PC-3 (cell line): ENCODE measurements around the gene CCT3. TPM values are rescaled to one million over a fixed set of nuclear protein-coding genes. Genes with fewer than 3 reads are reported as not detected.
A peak's percentile ranks its signal among the peaks of the same experiment; 100 is the strongest.

Experiments
- ATAC-seq: fragments of 200-7000 bp; cut with Tn5 transposase; 2 replicates; pipeline ENCODE4 v1.9.1; 2020; ENCODE audit warnings: mild to moderate bottlenecking, moderate library complexity
- BruUV-seq: library from RNA; stranded (reverse); fragments of 400-500 nt; replicated peaks from 2 replicates; lab custom pipeline; 2021; lab: Mats Ljungman, UMichigan
- CTCF ChIA-PET: fragments of 300-600 bp; sonication (Branson Sonifier 250); formaldehyde crosslinking; loops from one replicate; lab custom pipeline; 2022; ENCODE audit warnings: antibody characterized with exemption; lab: Charles Lee
- POLR2A ChIA-PET: fragments of 300-600 bp; sonication (Branson Sonifier 250); formaldehyde crosslinking; loops from one replicate; lab custom pipeline; 2022; ENCODE audit warnings: antibody characterized with exemption; ENCODE audit not compliant: unreplicated experiment; lab: Charles Lee
- DNase-seq: peaks from one replicate; pipeline ENCODE4 v3.0.0-alpha.2; 2015
- H2AFZ ChIP-seq: fragments of 300-600 bp; sonication (generic); 2 replicates; pipeline ENCODE4 v1.6.0; 2016; ENCODE audit warnings: antibody characterized with exemption, low read length
- H3F3A ChIP-seq: fragments of 300-600 bp; sonication (generic); one replicate; pipeline ENCODE4 v1.6.0; 2017; ENCODE audit warnings: antibody characterized with exemption, low read length, control low read depth, mild to moderate bottlenecking; ENCODE audit not compliant: unreplicated experiment
- H3K27ac ChIP-seq: fragments of 300-600 bp; sonication (generic); 2 replicates; pipeline ENCODE4 v1.5.1; 2016; ENCODE audit warnings: mild to moderate bottlenecking, low read length
- H3K27me3 ChIP-seq: fragments of 300-600 bp; sonication (generic); 2 replicates; pipeline ENCODE4 v1.6.1; 2016; ENCODE audit warnings: low read length, mixed read lengths
- H3K36me3 ChIP-seq: fragments of 300-600 bp; sonication (generic); 2 replicates; pipeline ENCODE4 v1.6.1; 2016; ENCODE audit warnings: low read depth, mixed run types, low read length, mixed read lengths
- H3K4me1 ChIP-seq: fragments of 300-600 bp; sonication (generic); 2 replicates; pipeline ENCODE4 v1.5.1; 2016; ENCODE audit warnings: low read length; ENCODE audit not compliant: insufficient read depth
- H3K4me2 ChIP-seq: fragments of 300-600 bp; sonication (generic); 2 replicates; pipeline ENCODE4 v1.6.0; 2016; ENCODE audit warnings: low read length
- H3K4me3 ChIP-seq: fragments of 300-600 bp; sonication (generic); 2 replicates; pipeline ENCODE4 v1.5.1; 2016; ENCODE audit warnings: mild to moderate bottlenecking, low read length, mixed read lengths
- H3K79me2 ChIP-seq: fragments of 300-600 bp; sonication (generic); 2 replicates; pipeline ENCODE4 v1.6.1; 2017; ENCODE audit warnings: low read length, mixed read lengths
- H3K9ac ChIP-seq: fragments of 300-600 bp; sonication (generic); 2 replicates; pipeline ENCODE4 v1.6.0; 2016; ENCODE audit warnings: mild to moderate bottlenecking, low read length
- H3K9me2 ChIP-seq: fragments of 300-600 bp; sonication (generic); replicated peaks from 2 replicates; pipeline ENCODE4 v1.6.1; 2016; ENCODE audit warnings: mixed run types, low read length, mixed read lengths
- H3K9me3 ChIP-seq: fragments of 300-600 bp; sonication (generic); 2 replicates; pipeline ENCODE4 v1.6.1; 2016; ENCODE audit warnings: low read length, mixed read lengths
- H4K20me1 ChIP-seq: fragments of 300-600 bp; sonication (generic); 2 replicates; pipeline ENCODE4 v1.6.1; 2016; ENCODE audit warnings: low read length, mixed read lengths
- CTCF ChIP-seq: fragments of 300-600 bp; sonication (generic); conservative IDR thresholded peaks from 2 replicates; pipeline ENCODE4 v1.5.1; 2017; ENCODE audit warnings: antibody characterized with exemption, low read depth, mild to moderate bottlenecking, low read length
- EZH2 ChIP-seq: fragments of 300-600 bp; sonication (generic); IDR thresholded peaks from one replicate; pipeline ENCODE4 v1.6.1; 2017; ENCODE audit warnings: antibody characterized with exemption, mild to moderate bottlenecking, low read length; ENCODE audit not compliant: unreplicated experiment
- EZH2phosphoT487 ChIP-seq: fragments of 300-600 bp; sonication (generic); IDR thresholded peaks from 2 replicates; pipeline ENCODE4 v1.6.1; 2018; ENCODE audit warnings: mild to moderate bottlenecking, antibody characterized with exemption, low read length, borderline replicate concordance
- intact Hi-C: fragments of 100-400 bp; cut with micrococcal nuclease; formaldehyde crosslinking; loops from 2 replicates; pipeline ENCODE4 v1.9.0; 2023
- total RNA-seq: library from RNA; depleted of rRNA; stranded (reverse); fragments of >200 nt; gene quantifications from 2 replicates; pipeline ENCODE4 v1.2.3, GENCODE V29; 2014

Gene CCT3
- total RNA-seq, 1 experiment from 2014 or later = 692 TPM

- BruUV-seq = no TSS peak
- peaks cover 3% of the 10 kb centered on the region; the same call in 1 of the 2 replicates for H4K20me1 ChIP-seq
- H3K4me3 ChIP-seq = no peak overlapping the region
- no peak overlapping the region for H3K9ac ChIP-seq
- CTCF ChIA-PET = interaction anchor here (0.5 kb wide), 1 partner anchor 75 kb away, joined by 5 read pairs; no protein-coding TSS in a partner anchor
- H3K79me2 ChIP-seq = no peaks in the 10 kb centered on the region
- intact Hi-C loops = loop anchor here (10.0 kb wide), 1 partner anchor 166 kb away; no protein-coding TSS in a partner anchor
- no peaks in the 10 kb centered on the region for H3K9me2 ChIP-seq
- no peaks in the 10 kb centered on the region for H3K27me3 ChIP-seq
- no peaks in the 10 kb centered on the region for H3K9me3 ChIP-seq
- peaks cover 72% of the 10 kb centered on the region for H3K36me3 ChIP-seq
- H3K4me2 ChIP-seq = no peak overlapping the region
- ATAC-seq (peak; percentile 81), DNase-seq (peak; percentile 75)
- H3F3A ChIP-seq = no peaks in the 10 kb centered on the region
- H3K4me1 ChIP-seq = peaks cover 9% of the 10 kb centered on the region; the same call in 1 of the 2 replicates
- H2AFZ ChIP-seq = no peak overlapping the region
- H3K27ac ChIP-seq = no peak overlapping the region
- no peak for TF ChIP-seq EZH2
- TF ChIP-seq CTCF = no peak
- no peak for TF ChIP-seq EZH2phosphoT487
- POLR2A ChIA-PET = no interaction called here
Observed at GRCh38 chr1:156310962-156311361, 27.1 kb downstream of the CCT3 start.

GRCh38 chr1:156308078-156308477, 30.0 kb downstream of the CCT3 start:
- TF ChIP-seq EZH2phosphoT487 (no peak), CTCF (no peak), EZH2 (no peak)
- no peaks in the 10 kb centered on the region for H3F3A ChIP-seq
- no peaks in the 10 kb centered on the region for H3K9me3 ChIP-seq
- H3K79me2 ChIP-seq = no peaks in the 10 kb centered on the region
- POLR2A ChIA-PET = no interaction called here
- H3K9ac ChIP-seq = no peak overlapping the region
- no peak overlapping the region for H3K4me2 ChIP-seq
- no peak overlapping the region for H3K4me3 ChIP-seq
- H4K20me1 ChIP-seq = peaks cover 3% of the 10 kb centered on the region; the same call in 1 of the 2 replicates
- H3K9me2 ChIP-seq = no peaks in the 10 kb centered on the region
- H3K27me3 ChIP-seq = no peaks in the 10 kb centered on the region
- DNase-seq (peak; percentile 38), ATAC-seq (peak; percentile 59; the same call in 1 of the 2 replicates)
- intact Hi-C loops = no loop called here
- H3K27ac ChIP-seq = no peak overlapping the region
- peaks cover 9% of the 10 kb centered on the region; the same call in 1 of the 2 replicates for H3K4me1 ChIP-seq
- no peak overlapping the region for H2AFZ ChIP-seq
- H3K36me3 ChIP-seq = peaks cover 58% of the 10 kb centered on the region
- no TSS peak for BruUV-seq
- CTCF ChIA-PET = no interaction called here

GRCh38 chr1:156305215-156305614, 32.9 kb downstream of the CCT3 start:
- ChIA-PET CTCF (no interaction called here), POLR2A (no interaction called here)
- Histone ChIP-seq H3K9me3 (no peaks in the 10 kb centered on the region), H3K36me3 (peaks cover 33% of the 10 kb centered on the region), H3K4me3 (no peak overlapping the region), H3K27me3 (no peaks in the 10 kb centered on the region), H3K4me2 (no peak overlapping the region), H3K27ac (no peak overlapping the region), H3K9me2 (no peaks in the 10 kb centered on the region), H3K4me1 (no peaks in the 10 kb centered on the region), H3F3A (no peaks in the 10 kb centered on the region), H4K20me1 (no peaks in the 10 kb centered on the region), H3K9ac (no peak overlapping the region), H2AFZ (no peak overlapping the region), H3K79me2 (no peaks in the 10 kb centered on the region)
- intact Hi-C loops = no loop called here
- no TSS peak for BruUV-seq
- TF ChIP-seq CTCF (no peak), EZH2 (no peak), EZH2phosphoT487 (no peak)
- no peak for ATAC-seq
- no peak for DNase-seq
